Measurements from ENCODE around the gene POLR2J. TPM values are rescaled to one million over a fixed set of nuclear protein-coding genes. Genes with fewer than 3 reads are reported as not detected.

The POLR2J gene
- polyA plus RNA-seq, 2 donors = 68.9 to 89.4 TPM

DNA sequence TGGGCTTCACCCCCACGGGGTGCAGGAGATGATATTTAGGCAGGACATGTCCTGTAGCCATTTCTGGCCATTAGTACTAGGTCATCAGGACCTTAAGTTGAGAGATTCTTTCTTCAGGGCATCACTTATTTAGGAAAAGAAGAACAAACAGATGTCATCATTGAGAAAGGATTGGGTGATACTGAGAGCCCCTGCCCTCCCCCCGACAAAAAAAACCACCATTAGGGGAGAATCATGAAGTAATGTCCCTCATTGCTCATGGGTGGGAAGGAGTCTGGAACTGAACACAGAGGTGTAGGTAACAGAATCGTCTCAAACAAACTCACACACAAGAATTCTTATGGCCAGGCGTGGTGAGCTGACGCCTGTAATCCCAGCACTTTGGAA lies 51.7 kb downstream of the POLR2J start:
- no peaks in the 10 kb centered on the region for H3K27me3 ChIP-seq (ENCODE audit: control insufficient read depth in 1 of 2, insufficient read depth in 2 of 2, low read length in 2 of 2)
- peak overlapping the region; percentile 41 to 73 for H3K27ac ChIP-seq (ENCODE audit: low read depth in 2 of 2, low read length in 1 of 2)
- H3K4me3 ChIP-seq (ENCODE audit: low read depth in 1 of 2, low read length in 2 of 2) = no peak overlapping the region
- H3K4me1 ChIP-seq (ENCODE audit: control insufficient read depth in 2 of 2, insufficient read depth in 2 of 2, low read length in 1 of 2) = peaks cover 0 to 5% of the 10 kb centered on the region in 2 donors
- whole genome bisulfite sequencing, 2 donors = 76 to 80% methylated on average over 5 of the region's 5 CpGs
- no peaks in the 10 kb centered on the region for H3K9me3 ChIP-seq (ENCODE audit: control insufficient read depth in 2 of 2, insufficient read depth in 1 of 2, low read depth in 1 of 2, low read length in 1 of 2)
- H3K36me3 ChIP-seq (ENCODE audit: control insufficient read depth in 2 of 2, insufficient read depth in 2 of 2, low read length in 1 of 2) = peaks cover 8 to 26% of the 10 kb centered on the region in 2 donors

GRCh38 chr7:102426268-102427018 lies 52.3 kb downstream of the POLR2J start:
- Histone ChIP-seq H3K4me3 (ENCODE audit: low read depth in 1 of 2, low read length in 2 of 2) (no peak overlapping the region), H3K4me1 (ENCODE audit: control insufficient read depth in 2 of 2, insufficient read depth in 2 of 2, low read length in 1 of 2) (peaks cover 0 to 3% of the 10 kb centered on the region in 2 donors), H3K27ac (ENCODE audit: low read depth in 2 of 2, low read length in 1 of 2) (peak overlapping the region; percentile 65 to 73), H3K27me3 (ENCODE audit: control insufficient read depth in 1 of 2, insufficient read depth in 2 of 2, low read length in 2 of 2) (no peaks in the 10 kb centered on the region), H3K36me3 (ENCODE audit: control insufficient read depth in 2 of 2, insufficient read depth in 2 of 2, low read length in 1 of 2) (peaks cover 8 to 26% of the 10 kb centered on the region in 2 donors), H3K9me3 (ENCODE audit: control insufficient read depth in 2 of 2, insufficient read depth in 1 of 2, low read depth in 1 of 2, low read length in 1 of 2) (no peaks in the 10 kb centered on the region)
- 71 to 77% methylated on average over 16 of the region's 16 CpGs for WGBS, 2 donors

DNA sequence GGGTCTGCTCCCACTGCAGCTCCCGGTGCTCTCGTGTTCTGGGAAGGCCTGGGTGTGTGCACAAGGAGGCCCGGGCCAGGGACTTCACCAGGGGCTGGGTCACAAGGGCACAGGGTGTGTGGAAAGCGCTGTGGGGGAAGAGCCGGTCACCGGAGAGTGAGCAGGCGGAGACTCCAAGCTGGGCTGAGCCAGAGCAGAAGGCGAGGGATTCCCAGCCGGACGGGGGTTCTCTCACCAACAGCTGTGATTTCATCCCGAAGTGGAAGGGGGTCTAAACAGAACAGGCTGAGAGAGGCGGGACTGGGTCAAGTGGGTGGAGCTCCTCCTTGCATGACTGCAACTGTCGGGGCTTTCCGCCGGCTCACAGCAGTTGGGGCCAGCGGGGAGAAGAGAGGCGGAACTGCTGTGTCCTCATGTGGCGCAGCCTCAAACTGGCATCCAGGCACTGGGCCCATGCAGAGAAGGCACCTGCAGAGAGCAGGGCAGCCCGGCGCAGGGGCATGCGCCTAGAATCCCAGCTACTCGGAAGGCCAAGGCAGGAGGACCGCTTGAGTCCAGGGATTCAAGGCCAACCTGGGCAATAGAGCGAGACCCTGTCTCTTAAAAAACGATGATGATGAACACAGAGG lies 53.0 kb downstream of the POLR2J start:
- peaks cover 0 to 3% of the 10 kb centered on the region in 2 donors for H3K4me1 ChIP-seq (ENCODE audit: control insufficient read depth in 2 of 2, insufficient read depth in 2 of 2, low read length in 1 of 2)
- no peak overlapping the region for H3K4me3 ChIP-seq (ENCODE audit: low read depth in 1 of 2, low read length in 2 of 2)
- H3K36me3 ChIP-seq (ENCODE audit: control insufficient read depth in 2 of 2, insufficient read depth in 2 of 2, low read length in 1 of 2) = peaks cover 8 to 26% of the 10 kb centered on the region in 2 donors
- H3K27ac ChIP-seq (ENCODE audit: low read depth in 2 of 2, low read length in 1 of 2) = peak overlapping the region; percentile 65 to 71
- 52 to 65% methylated on average over 25 of the region's 25 CpGs for WGBS, 2 donors
- H3K27me3 ChIP-seq (ENCODE audit: control insufficient read depth in 1 of 2, insufficient read depth in 2 of 2, low read length in 2 of 2) = no peaks in the 10 kb centered on the region
- no peaks in the 10 kb centered on the region for H3K9me3 ChIP-seq (ENCODE audit: control insufficient read depth in 2 of 2, insufficient read depth in 1 of 2, low read depth in 1 of 2, low read length in 1 of 2)

DNA sequence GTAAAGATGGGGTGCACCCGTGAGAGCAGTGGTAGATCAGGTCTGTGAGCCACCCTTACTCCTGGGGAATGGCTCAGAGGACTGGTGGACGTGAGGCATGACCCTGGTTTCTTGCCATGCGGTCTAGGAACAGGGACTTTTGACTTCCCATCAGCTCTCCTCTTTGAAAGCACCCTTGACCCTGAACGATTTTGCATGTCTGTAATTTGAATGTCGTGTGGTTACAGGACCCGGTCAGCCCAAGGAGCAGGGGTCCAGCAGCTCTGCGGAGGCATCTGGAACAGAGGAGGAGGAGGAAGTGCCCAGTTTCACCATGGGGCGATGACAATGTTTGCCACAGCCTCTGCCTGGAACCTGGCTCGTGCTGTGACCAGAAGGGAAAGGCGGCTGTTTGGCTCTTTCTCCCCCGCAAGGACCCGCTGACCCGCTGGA lies 53.9 kb downstream of the POLR2J start:
- no peak overlapping the region for H3K27ac ChIP-seq (ENCODE audit: low read depth in 2 of 2, low read length in 1 of 2)
- WGBS, 2 donors = 76 to 83% methylated on average over 13 of the region's 13 CpGs
- no peak overlapping the region for H3K4me3 ChIP-seq (ENCODE audit: low read depth in 1 of 2, low read length in 2 of 2)
- peaks cover 8 to 26% of the 10 kb centered on the region in 2 donors for H3K36me3 ChIP-seq (ENCODE audit: control insufficient read depth in 2 of 2, insufficient read depth in 2 of 2, low read length in 1 of 2)
- peaks cover 0 to 3% of the 10 kb centered on the region in 2 donors for H3K4me1 ChIP-seq (ENCODE audit: control insufficient read depth in 2 of 2, insufficient read depth in 2 of 2, low read length in 1 of 2)
- H3K9me3 ChIP-seq (ENCODE audit: control insufficient read depth in 2 of 2, insufficient read depth in 1 of 2, low read depth in 1 of 2, low read length in 1 of 2) = no peaks in the 10 kb centered on the region
- no peaks in the 10 kb centered on the region for H3K27me3 ChIP-seq (ENCODE audit: control insufficient read depth in 1 of 2, insufficient read depth in 2 of 2, low read length in 2 of 2)

DNA sequence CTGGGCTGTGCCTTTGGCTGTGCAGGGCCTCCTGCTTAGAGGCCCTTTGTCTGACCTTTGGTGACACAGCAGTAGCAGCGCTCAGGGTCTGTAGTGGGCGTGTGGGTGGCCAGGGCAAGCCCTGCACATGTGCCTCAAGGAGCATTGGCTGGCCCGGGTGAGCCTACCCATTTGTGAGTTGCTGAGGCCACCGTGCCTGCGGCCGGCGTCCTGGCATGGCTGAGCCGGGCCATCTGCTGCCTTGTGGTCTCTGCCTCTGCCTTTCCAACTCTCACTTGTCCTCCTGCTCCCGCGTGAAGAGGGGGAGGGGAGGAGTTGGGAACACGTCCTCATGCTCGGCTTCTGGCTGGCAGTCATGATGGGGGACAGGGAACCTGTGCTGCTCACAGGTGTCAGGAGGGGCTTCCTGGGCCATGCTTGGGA lies 54.6 kb downstream of the POLR2J start:
- Histone ChIP-seq H3K4me1 (ENCODE audit: control insufficient read depth in 2 of 2, insufficient read depth in 2 of 2, low read length in 1 of 2) (peaks cover 0 to 3% of the 10 kb centered on the region in 2 donors), H3K9me3 (ENCODE audit: control insufficient read depth in 2 of 2, insufficient read depth in 1 of 2, low read depth in 1 of 2, low read length in 1 of 2) (no peaks in the 10 kb centered on the region), H3K27me3 (ENCODE audit: control insufficient read depth in 1 of 2, insufficient read depth in 2 of 2, low read length in 2 of 2) (no peaks in the 10 kb centered on the region), H3K4me3 (ENCODE audit: low read depth in 1 of 2, low read length in 2 of 2) (no peak overlapping the region), H3K27ac (ENCODE audit: low read depth in 2 of 2, low read length in 1 of 2) (no peak overlapping the region), H3K36me3 (ENCODE audit: control insufficient read depth in 2 of 2, insufficient read depth in 2 of 2, low read length in 1 of 2) (peaks cover 8 to 26% of the 10 kb centered on the region in 2 donors)
- 74 to 81% methylated on average over 9 to 12 of the region's 12 CpGs for WGBS, 2 donors

Other genes starting within 250 kb of the POLR2J start
- gene SH2B2, start 192.1 kb downstream of the POLR2J start, polyA plus RNA-seq = 1 to 10 TPM; 1.0 to 1.4 TPM
- gene SPDYE6, start 122.5 kb downstream of the POLR2J start, polyA plus RNA-seq = under 1 TPM in 1 of 2 donors, not detected in 1; 0.22 TPM
- gene PRKRIP1, start 82.6 kb downstream of the POLR2J start, polyA plus RNA-seq = 10 to 100 TPM; 15.9 to 21.1 TPM
- 1 to 10 TPM in 1 of 2 donors, under 1 TPM in 1; 0.71 to 1.4 TPM for gene ORAI2, start 45.3 kb downstream of the POLR2J start, polyA plus RNA-seq
- gene ALKBH4, start 14.1 kb downstream of the POLR2J start, polyA plus RNA-seq = 1 to 10 TPM; 7.6 TPM
- 1 to 10 TPM; 6.3 to 9.5 TPM for gene LRWD1, start 13.9 kb downstream of the POLR2J start, polyA plus RNA-seq
- 1 to 10 TPM; 4.6 to 4.9 TPM for gene RASA4B, start 38.9 kb upstream of the POLR2J start, polyA plus RNA-seq
- gene UPK3BL2, start 64.8 kb upstream of the POLR2J start, polyA plus RNA-seq = 10 to 100 TPM; 13.1 to 92.4 TPM
- under 1 TPM in 1 of 2 donors, not detected in 1; 0.05 TPM for gene SPDYE2, start 72.3 kb upstream of the POLR2J start, polyA plus RNA-seq
- 10 to 100 TPM; 39.1 to 71.0 TPM for gene POLR2J3, start 93.7 kb upstream of the POLR2J start, polyA plus RNA-seq
- 10 to 100 TPM; 13.0 to 14.3 TPM for gene RASA4, start 137.8 kb upstream of the POLR2J start, polyA plus RNA-seq
- 100 to 1,000 TPM in 1 of 2 donors, 10 to 100 TPM in 1; 91.5 to 366 TPM for gene UPK3BL1, start 163.9 kb upstream of the POLR2J start, polyA plus RNA-seq
- gene SPDYE2B, start 171.4 kb upstream of the POLR2J start, polyA plus RNA-seq = not detected
- 1 to 10 TPM; 2.1 to 4.5 TPM for gene POLR2J2, start 192.7 kb upstream of the POLR2J start, polyA plus RNA-seq